22Rv1 (cell line): ENCODE results near the gene PXK.

ENCODE experiments used
- ZFX ChIP-seq: fragments of 450-650 bp; IDR thresholded peaks from 2 replicates; pipeline ENCODE4 v1.6.1; 2017; ENCODE audit warnings: antibody characterized with exemption, borderline replicate concordance
- TF ChIP-seq, protein P1 (sequence below): fragments of 450-650 bp; IDR thresholded peaks from 2 replicates; pipeline ENCODE4 v1.5.1; 2017; ENCODE audit warnings: mild to moderate bottlenecking

GRCh38 chr3:58416191-58416590, 83.5 kb downstream of the PXK start:
- TF ChIP-seq, protein P1, sequence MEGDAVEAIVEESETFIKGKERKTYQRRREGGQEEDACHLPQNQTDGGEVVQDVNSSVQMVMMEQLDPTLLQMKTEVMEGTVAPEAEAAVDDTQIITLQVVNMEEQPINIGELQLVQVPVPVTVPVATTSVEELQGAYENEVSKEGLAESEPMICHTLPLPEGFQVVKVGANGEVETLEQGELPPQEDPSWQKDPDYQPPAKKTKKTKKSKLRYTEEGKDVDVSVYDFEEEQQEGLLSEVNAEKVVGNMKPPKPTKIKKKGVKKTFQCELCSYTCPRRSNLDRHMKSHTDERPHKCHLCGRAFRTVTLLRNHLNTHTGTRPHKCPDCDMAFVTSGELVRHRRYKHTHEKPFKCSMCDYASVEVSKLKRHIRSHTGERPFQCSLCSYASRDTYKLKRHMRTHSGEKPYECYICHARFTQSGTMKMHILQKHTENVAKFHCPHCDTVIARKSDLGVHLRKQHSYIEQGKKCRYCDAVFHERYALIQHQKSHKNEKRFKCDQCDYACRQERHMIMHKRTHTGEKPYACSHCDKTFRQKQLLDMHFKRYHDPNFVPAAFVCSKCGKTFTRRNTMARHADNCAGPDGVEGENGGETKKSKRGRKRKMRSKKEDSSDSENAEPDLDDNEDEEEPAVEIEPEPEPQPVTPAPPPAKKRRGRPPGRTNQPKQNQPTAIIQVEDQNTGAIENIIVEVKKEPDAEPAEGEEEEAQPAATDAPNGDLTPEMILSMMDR, result no peak
- no peak for TF ChIP-seq ZFX
